ENCODE measurements around the gene TBC1D9B.

Gene TBC1D9B

GRCh38 chr5:179828756-179829421, 78.8 kb downstream of the TBC1D9B start:
- Histone ChIP-seq H3K9ac (ENCODE audit: low read depth, low read length, poor library complexity, severe bottlenecking) (no peak overlapping the region), H3K4me3 (ENCODE audit: low read length, poor library complexity, severe bottlenecking) (no peak overlapping the region), H3K4me1 (ENCODE audit: insufficient read depth, low read length, poor library complexity, severe bottlenecking) (no peaks in the 10 kb centered on the region), H3K4me2 (ENCODE audit: low read depth, low read length, poor library complexity, severe bottlenecking) (no peak overlapping the region), H4K20me1 (ENCODE audit: insufficient read depth, low read length, poor library complexity, severe bottlenecking) (no peaks in the 10 kb centered on the region), H3K27me3 (ENCODE audit: insufficient read depth, low read length, poor library complexity, severe bottlenecking) (no peaks in the 10 kb centered on the region), H3F3A (ENCODE audit: low read depth) (no peaks in the 10 kb centered on the region), H2AFZ (ENCODE audit: low read length) (no peak overlapping the region), H3K9me2 (replicated peaks; ENCODE audit: low read depth, low read length) (no peaks in the 10 kb centered on the region), H3K79me2 (ENCODE audit: insufficient read depth, low read length) (no peaks in the 10 kb centered on the region), H3K9me3 (ENCODE audit: insufficient read depth, low read depth, low read length) (no peaks in the 10 kb centered on the region), H3K36me3 (ENCODE audit: insufficient read depth, low read length) (peaks cover 7% of the 10 kb centered on the region; the same call in 1 of the 2 replicates)
- no peak for TF ChIP-seq EZH2phosphoT487 (IDR thresholded peaks at IDR 0.05; ENCODE audit: borderline replicate concordance)
- no peak for TF ChIP-seq CTCF (conservative IDR thresholded peaks at IDR 0.05; ENCODE audit: low read length)

DNA sequence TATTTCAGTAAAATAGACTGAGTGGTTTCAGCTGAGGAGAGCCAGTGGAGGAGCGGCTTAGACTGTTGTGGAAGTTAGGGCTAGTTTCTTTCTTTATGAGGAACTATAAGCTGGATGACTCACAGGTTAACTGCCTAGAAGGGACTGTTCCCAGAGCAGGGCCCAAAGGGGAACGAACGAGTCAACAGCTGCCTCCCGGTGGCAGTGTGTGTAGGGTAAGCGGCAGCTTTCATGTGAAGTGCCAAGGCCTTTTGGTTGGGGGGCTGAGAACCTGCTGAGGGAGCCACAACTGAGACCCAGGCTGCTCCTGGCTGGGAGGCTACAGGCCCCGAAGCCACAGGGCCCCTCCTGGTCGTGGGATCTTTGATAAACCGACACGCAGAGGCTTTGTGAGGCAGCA, 80.0 kb downstream of the TBC1D9B start:
- H3K36me3 ChIP-seq (ENCODE audit: insufficient read depth, low read length): no peaks in the 10 kb centered on the region

GRCh38 chr5:179825655-179826182, 82.0 kb downstream of the TBC1D9B start:
- H3K36me3 ChIP-seq (ENCODE audit: insufficient read depth, low read length): no peaks in the 10 kb centered on the region
- H3K79me2 ChIP-seq (ENCODE audit: insufficient read depth, low read length): peaks cover 13% of the 10 kb centered on the region; the same call in 1 of the 2 replicates
- H3K9me2 ChIP-seq (replicated peaks; ENCODE audit: low read depth, low read length): no peaks in the 10 kb centered on the region
- no peak overlapping the region for H3K4me3 ChIP-seq (ENCODE audit: low read length, poor library complexity, severe bottlenecking)
- H3K4me1 ChIP-seq (ENCODE audit: insufficient read depth, low read length, poor library complexity, severe bottlenecking): no peaks in the 10 kb centered on the region
- TF ChIP-seq EZH2phosphoT487 (IDR thresholded peaks at IDR 0.05; ENCODE audit: borderline replicate concordance) (no peak), CTCF (conservative IDR thresholded peaks at IDR 0.05; ENCODE audit: low read length) (no peak)
- no peak overlapping the region for H3K4me2 ChIP-seq (ENCODE audit: low read depth, low read length, poor library complexity, severe bottlenecking)
- H3K9me3 ChIP-seq (ENCODE audit: insufficient read depth, low read depth, low read length): no peaks in the 10 kb centered on the region
- peaks cover 8% of the 10 kb centered on the region for H4K20me1 ChIP-seq (ENCODE audit: insufficient read depth, low read length, poor library complexity, severe bottlenecking)
- H3K9ac ChIP-seq (ENCODE audit: low read depth, low read length, poor library complexity, severe bottlenecking): no peak overlapping the region
- H2AFZ ChIP-seq (ENCODE audit: low read length): no peak overlapping the region
- H3F3A ChIP-seq (ENCODE audit: low read depth): no peaks in the 10 kb centered on the region
- H3K27me3 ChIP-seq (ENCODE audit: insufficient read depth, low read length, poor library complexity, severe bottlenecking): no peaks in the 10 kb centered on the region

More for the DNA sequence above, 80.0 kb downstream of the TBC1D9B start:
- Histone ChIP-seq H3F3A (ENCODE audit: low read depth) (no peaks in the 10 kb centered on the region), H3K9me3 (ENCODE audit: insufficient read depth, low read depth, low read length) (no peaks in the 10 kb centered on the region), H3K9me2 (replicated peaks; ENCODE audit: low read depth, low read length) (no peaks in the 10 kb centered on the region), H2AFZ (ENCODE audit: low read length) (no peak overlapping the region), H3K9ac (ENCODE audit: low read depth, low read length, poor library complexity, severe bottlenecking) (no peak overlapping the region), H3K79me2 (ENCODE audit: insufficient read depth, low read length) (peaks cover 3% of the 10 kb centered on the region; the same call in 1 of the 2 replicates), H3K27me3 (ENCODE audit: insufficient read depth, low read length, poor library complexity, severe bottlenecking) (no peaks in the 10 kb centered on the region), H3K4me3 (ENCODE audit: low read length, poor library complexity, severe bottlenecking) (no peak overlapping the region), H4K20me1 (ENCODE audit: insufficient read depth, low read length, poor library complexity, severe bottlenecking) (no peaks in the 10 kb centered on the region), H3K4me2 (ENCODE audit: low read depth, low read length, poor library complexity, severe bottlenecking) (no peak overlapping the region), H3K4me1 (ENCODE audit: insufficient read depth, low read length, poor library complexity, severe bottlenecking) (no peaks in the 10 kb centered on the region)
- TF ChIP-seq EZH2phosphoT487 (IDR thresholded peaks at IDR 0.05; ENCODE audit: borderline replicate concordance) (no peak), CTCF (conservative IDR thresholded peaks at IDR 0.05; ENCODE audit: low read length) (no peak)

Measured in Loucy (cell line).